Bronchial epithelial cell (primary cell): Measurements from ENCODE around the gene TMUB1. TPM values are rescaled to one million over a fixed set of nuclear protein-coding genes. Genes with fewer than 3 reads are reported as not detected.

Experiments
- DNase-seq: peaks from one replicate; pipeline ENCODE4 v3.0.0-alpha.2; 2010; ENCODE audit warnings: low read depth
- FAIRE-seq: peaks from 2 replicates; lab custom pipeline; 2011; peaks lifted over from hg19 to GRCh38; lab: Jason Lieb, UNC
- H3K27me3 ChIP-seq: 2 replicates; pipeline ENCODE4 v1.5.1; 2011; ENCODE audit warnings: low read length; ENCODE audit not compliant: control insufficient read depth, insufficient read depth
- H3K36me3 ChIP-seq: 2 replicates; pipeline ENCODE4 v1.5.1; 2011; ENCODE audit warnings: low read length; ENCODE audit not compliant: control insufficient read depth, insufficient read depth
- H3K4me3 ChIP-seq: 2 replicates; pipeline ENCODE4 v1.5.1; 2011; ENCODE audit warnings: mild to moderate bottlenecking, low read depth, low read length, control low read depth
- CTCF ChIP-seq: IDR thresholded peaks from 2 replicates; pipeline ENCODE4 v1.5.1; 2011; ENCODE audit warnings: mild to moderate bottlenecking, moderate library complexity, low read length, control low read depth, inconsistent platforms; ENCODE audit not compliant: insufficient read depth, severe bottlenecking
- total RNA-seq: library from RNA; depleted of rRNA; stranded (reverse); fragments of >200 nt; gene quantifications from 2 replicates; pipeline ENCODE4 v1.2.1, GENCODE V29; 2014

Gene TMUB1
- total RNA-seq, 1 donor from 2014 or later: 9.0 TPM

GRCh38 chr7:151053096-151053495 lies 30.2 kb downstream of the TMUB1 start:
- no peak overlapping the region for H3K4me3 ChIP-seq
- FAIRE-seq (no peak), DNase-seq (no peak)
- H3K36me3 ChIP-seq: no peaks in the 10 kb centered on the region
- no peak for TF ChIP-seq CTCF
- peaks cover 6% of the 10 kb centered on the region for H3K27me3 ChIP-seq

- no peaks in the 10 kb centered on the region for H3K36me3 ChIP-seq
- H3K27me3 ChIP-seq: peaks cover 6% of the 10 kb centered on the region
- TF ChIP-seq CTCF: no peak
- no peak for FAIRE-seq
- peak; percentile 51 for DNase-seq
- no peak overlapping the region for H3K4me3 ChIP-seq
These were observed 32.2 kb downstream of the TMUB1 start for GRCh38 chr7:151051108-151051507.

DNA sequence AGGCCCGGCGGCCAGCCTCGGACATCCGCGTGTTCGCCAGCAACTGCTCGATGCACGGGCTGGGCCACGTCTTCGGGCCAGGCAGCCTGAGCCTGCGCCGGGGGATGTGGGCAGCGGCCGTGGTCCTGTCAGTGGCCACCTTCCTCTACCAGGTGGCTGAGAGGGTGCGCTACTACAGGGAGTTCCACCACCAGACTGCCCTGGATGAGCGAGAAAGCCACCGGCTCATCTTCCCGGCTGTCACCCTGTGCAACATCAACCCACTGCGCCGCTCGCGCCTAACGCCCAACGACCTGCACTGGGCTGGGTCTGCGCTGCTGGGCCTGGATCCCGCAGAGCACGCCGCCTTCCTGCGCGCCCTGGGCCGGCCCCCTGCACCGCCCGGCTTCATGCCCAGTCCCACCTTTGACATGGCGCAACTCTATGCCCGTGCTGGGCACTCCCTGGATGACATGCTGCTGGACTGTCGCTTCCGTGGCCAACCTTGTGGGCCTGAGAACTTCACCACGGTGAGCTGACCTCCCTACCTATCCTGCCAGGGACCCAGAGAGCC lies 34.3 kb downstream of the TMUB1 start:
- Histone ChIP-seq H3K27me3 (peaks cover 6% of the 10 kb centered on the region), H3K36me3 (peaks cover 2% of the 10 kb centered on the region), H3K4me3 (no peak overlapping the region)
- TF ChIP-seq CTCF: no peak
- DNase-seq (no peak), FAIRE-seq (no peak)

DNA sequence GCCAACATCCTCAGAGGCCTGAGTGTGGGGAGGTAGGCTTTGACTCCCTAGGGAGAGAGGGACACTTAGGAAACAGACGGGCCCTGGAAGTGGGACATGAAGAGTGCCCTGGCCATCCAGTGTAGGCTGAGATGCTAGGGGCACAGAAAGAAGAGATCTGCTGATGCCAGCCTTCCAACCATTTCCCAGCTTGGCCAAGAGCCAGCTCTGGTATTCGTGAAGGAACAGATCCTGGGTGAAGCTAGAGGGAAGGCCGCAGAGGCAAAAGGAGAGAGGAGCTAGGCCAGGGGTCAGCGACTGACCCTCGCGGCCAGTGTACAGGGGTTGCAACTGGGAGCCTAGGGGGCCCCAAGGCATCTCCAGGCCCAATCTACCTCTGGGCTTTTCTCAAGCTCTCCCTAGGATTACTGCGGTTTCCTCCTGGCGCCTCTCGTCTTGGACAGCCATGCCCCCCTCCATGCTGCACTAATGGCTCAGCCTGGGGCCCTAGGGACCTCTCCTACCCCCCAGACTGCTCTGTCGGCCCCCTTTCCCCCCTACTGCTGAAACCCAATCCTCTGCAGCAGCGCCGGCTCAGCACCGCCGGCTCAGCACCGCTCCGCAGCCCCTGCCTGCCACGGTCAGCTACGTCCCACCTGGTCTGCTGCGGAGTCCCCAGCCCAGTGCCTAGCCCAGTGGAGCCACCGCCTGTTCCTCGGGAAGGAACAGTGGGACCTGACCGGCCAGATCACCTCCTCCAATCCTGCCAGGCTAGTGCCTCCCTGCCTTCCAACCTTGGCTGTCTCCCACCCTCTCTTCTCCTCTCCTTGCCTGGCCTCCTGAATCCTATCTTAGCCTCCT lies 35.1 kb downstream of the TMUB1 start, which contains the start of gene ASIC3:
Gene ASIC3 (plus strand): TSS at position 556 of the 840 bp plus-strand sequence. CDS start 355 bp downstream, outside the sequence.
- Histone ChIP-seq H3K27me3 (peaks cover 6% of the 10 kb centered on the region), H3K36me3 (peaks cover 2% of the 10 kb centered on the region), H3K4me3 (no peak within 1 kb of the TSS)
- TF ChIP-seq CTCF: no peak
- no peak for DNase-seq
- no peak for FAIRE-seq

GRCh38 chr7:151046603-151047573 lies 36.4 kb downstream of the TMUB1 start:
- Histone ChIP-seq H3K36me3 (peaks cover 5% of the 10 kb centered on the region), H3K27me3 (peaks cover 6% of the 10 kb centered on the region), H3K4me3 (no peak overlapping the region)
- FAIRE-seq (no peak), DNase-seq (no peak)
- no peak for TF ChIP-seq CTCF
